OCI-LY3 (cell line): ENCODE data around the gene CDK5RAP3.

Experiments
- H2AFZ ChIP-seq: fragments of 200-600, 300-600 bp; shearing (Covaris generic); 2 replicates; pipeline ENCODE4 v1.6.0; 2014; ENCODE audit warnings: antibody characterized with exemption, low read depth, low read length
- H3K27ac ChIP-seq: fragments of 200-600, 300-600 bp; sonication (generic); 2 replicates; pipeline ENCODE4 v1.5.1; 2014; ENCODE audit warnings: mild to moderate bottlenecking, low read length, moderate library complexity, mixed read lengths
- H3K27me3 ChIP-seq: fragments of 200-600, 300-600 bp; sonication (generic); 2 replicates; pipeline ENCODE4 v1.6.1; 2014; ENCODE audit warnings: low read depth, low read length, mixed read lengths
- H3K36me3 ChIP-seq: fragments of 200-600, 300-600 bp; sonication (generic); replicated peaks from 2 replicates; pipeline ENCODE3; 2014; ENCODE audit warnings: low read depth, low read length, mixed read lengths
- H3K4me1 ChIP-seq: fragments of 300-600, 200-600 bp; sonication (generic); 2 replicates; pipeline ENCODE4 v1.6.1; 2014; ENCODE audit warnings: low read length, mixed read lengths
- H3K4me2 ChIP-seq: fragments of 200-600, 300-600 bp; sonication (generic); 2 replicates; pipeline ENCODE4 v1.6.1; 2014; ENCODE audit warnings: low read length, mixed read lengths
- H3K4me3 ChIP-seq: fragments of 300-600, 200-600 bp; sonication (generic); 2 replicates; pipeline ENCODE4 v1.5.1; 2014; ENCODE audit warnings: antibody characterized with exemption, mild to moderate bottlenecking, low read length, moderate library complexity
- H3K79me2 ChIP-seq: fragments of 300-600, 200-600 bp; shearing (Covaris generic); 2 replicates; pipeline ENCODE4 v1.6.1; 2014; ENCODE audit warnings: mild to moderate bottlenecking, low read length, mixed read lengths
- H3K9ac ChIP-seq: fragments of 300-600, 200-600 bp; shearing (Covaris generic); 2 replicates; pipeline ENCODE4 v1.6.0; 2014; ENCODE audit warnings: mild to moderate bottlenecking, low read length, moderate library complexity
- H3K9me3 ChIP-seq: fragments of 200-600, 300-600 bp; shearing (Covaris generic); 2 replicates; pipeline ENCODE4 v1.6.1; 2014; ENCODE audit warnings: low read length, mixed read lengths; ENCODE audit not compliant: insufficient read depth
- H4K20me1 ChIP-seq: fragments of 200-600, 300-600 bp; sonication (generic); 2 replicates; pipeline ENCODE4 v1.6.1; 2016; ENCODE audit warnings: low read length, mixed read lengths; ENCODE audit not compliant: insufficient read depth
- EZH2phosphoT487 ChIP-seq: fragments of 200-600 bp; shearing (Covaris generic); IDR thresholded peaks from 2 replicates; pipeline ENCODE4 v1.6.1; 2018; ENCODE audit warnings: antibody characterized with exemption, mixed run types, low read depth
- TF ChIP-seq, protein P1 (sequence below): fragments of 200-600, 300-600 bp; sonication (generic); IDR thresholded peaks from 2 replicates; pipeline ENCODE4 v1.5.1; 2014; ENCODE audit warnings: antibody characterized with exemption, low read length, low read depth

The CDK5RAP3 gene

DNA sequence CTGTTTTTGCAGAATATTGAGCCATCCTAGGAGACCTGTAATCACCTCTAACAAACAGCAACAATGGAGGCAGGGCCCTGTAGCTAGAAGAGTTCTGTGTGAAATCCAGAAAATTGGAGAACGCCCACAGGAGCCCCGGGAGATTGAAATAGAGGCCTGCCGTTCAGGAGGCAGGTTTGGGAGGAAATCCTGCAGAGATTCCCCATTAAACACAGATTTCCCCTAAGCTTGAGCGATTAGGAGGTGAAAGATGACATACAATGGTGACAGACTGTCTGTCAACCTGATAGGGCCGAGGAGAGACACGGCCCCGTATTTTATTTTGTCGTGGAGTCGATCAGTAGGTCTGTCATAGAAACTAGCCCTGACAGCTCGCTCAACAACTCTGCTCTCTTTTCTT lies 18.2 kb downstream of the CDK5RAP3 start:
- H2AFZ ChIP-seq, result no peak overlapping the region
- H4K20me1 ChIP-seq, result no peaks in the 10 kb centered on the region
- no peak overlapping the region for H3K4me2 ChIP-seq
- no peak overlapping the region for H3K9ac ChIP-seq
- no peaks in the 10 kb centered on the region for H3K36me3 ChIP-seq
- no peak overlapping the region for H3K4me3 ChIP-seq
- H3K27me3 ChIP-seq, result no peaks in the 10 kb centered on the region
- no peaks in the 10 kb centered on the region for H3K9me3 ChIP-seq
- no peaks in the 10 kb centered on the region for H3K79me2 ChIP-seq
- no peak overlapping the region for H3K27ac ChIP-seq
- H3K4me1 ChIP-seq, result no peaks in the 10 kb centered on the region
- TF ChIP-seq, protein P1, sequence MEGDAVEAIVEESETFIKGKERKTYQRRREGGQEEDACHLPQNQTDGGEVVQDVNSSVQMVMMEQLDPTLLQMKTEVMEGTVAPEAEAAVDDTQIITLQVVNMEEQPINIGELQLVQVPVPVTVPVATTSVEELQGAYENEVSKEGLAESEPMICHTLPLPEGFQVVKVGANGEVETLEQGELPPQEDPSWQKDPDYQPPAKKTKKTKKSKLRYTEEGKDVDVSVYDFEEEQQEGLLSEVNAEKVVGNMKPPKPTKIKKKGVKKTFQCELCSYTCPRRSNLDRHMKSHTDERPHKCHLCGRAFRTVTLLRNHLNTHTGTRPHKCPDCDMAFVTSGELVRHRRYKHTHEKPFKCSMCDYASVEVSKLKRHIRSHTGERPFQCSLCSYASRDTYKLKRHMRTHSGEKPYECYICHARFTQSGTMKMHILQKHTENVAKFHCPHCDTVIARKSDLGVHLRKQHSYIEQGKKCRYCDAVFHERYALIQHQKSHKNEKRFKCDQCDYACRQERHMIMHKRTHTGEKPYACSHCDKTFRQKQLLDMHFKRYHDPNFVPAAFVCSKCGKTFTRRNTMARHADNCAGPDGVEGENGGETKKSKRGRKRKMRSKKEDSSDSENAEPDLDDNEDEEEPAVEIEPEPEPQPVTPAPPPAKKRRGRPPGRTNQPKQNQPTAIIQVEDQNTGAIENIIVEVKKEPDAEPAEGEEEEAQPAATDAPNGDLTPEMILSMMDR, result no peak
- TF ChIP-seq EZH2phosphoT487, result no peak

DNA sequence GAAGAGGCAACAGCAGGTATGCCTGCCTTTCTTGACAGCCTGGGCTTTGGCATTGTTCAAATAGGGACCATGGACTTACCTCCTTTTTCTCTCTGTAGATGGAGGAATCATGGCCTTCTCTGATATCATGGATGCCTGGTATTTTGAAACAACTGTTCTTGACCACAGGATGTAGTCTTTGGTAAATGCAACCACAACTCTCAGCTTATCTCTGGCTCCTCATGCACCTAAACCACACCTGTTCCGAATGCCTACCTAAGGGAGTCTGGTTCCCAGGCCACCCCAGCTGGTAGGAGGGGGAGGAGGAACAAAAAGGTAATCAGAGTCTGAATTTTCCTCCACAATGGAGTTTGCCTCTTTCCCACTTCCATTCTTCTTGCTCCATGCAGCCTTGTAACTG lies 18.8 kb downstream of the CDK5RAP3 start:
- Histone ChIP-seq H3K36me3 (no peaks in the 10 kb centered on the region), H3K27ac (no peak overlapping the region), H2AFZ (no peak overlapping the region), H3K9me3 (no peaks in the 10 kb centered on the region), H3K4me1 (no peaks in the 10 kb centered on the region), H3K27me3 (no peaks in the 10 kb centered on the region), H4K20me1 (no peaks in the 10 kb centered on the region), H3K4me3 (no peak overlapping the region), H3K79me2 (no peaks in the 10 kb centered on the region), H3K9ac (no peak overlapping the region), H3K4me2 (no peak overlapping the region)
- TF ChIP-seq, protein P1, result no peak
- TF ChIP-seq EZH2phosphoT487, result no peak

DNA sequence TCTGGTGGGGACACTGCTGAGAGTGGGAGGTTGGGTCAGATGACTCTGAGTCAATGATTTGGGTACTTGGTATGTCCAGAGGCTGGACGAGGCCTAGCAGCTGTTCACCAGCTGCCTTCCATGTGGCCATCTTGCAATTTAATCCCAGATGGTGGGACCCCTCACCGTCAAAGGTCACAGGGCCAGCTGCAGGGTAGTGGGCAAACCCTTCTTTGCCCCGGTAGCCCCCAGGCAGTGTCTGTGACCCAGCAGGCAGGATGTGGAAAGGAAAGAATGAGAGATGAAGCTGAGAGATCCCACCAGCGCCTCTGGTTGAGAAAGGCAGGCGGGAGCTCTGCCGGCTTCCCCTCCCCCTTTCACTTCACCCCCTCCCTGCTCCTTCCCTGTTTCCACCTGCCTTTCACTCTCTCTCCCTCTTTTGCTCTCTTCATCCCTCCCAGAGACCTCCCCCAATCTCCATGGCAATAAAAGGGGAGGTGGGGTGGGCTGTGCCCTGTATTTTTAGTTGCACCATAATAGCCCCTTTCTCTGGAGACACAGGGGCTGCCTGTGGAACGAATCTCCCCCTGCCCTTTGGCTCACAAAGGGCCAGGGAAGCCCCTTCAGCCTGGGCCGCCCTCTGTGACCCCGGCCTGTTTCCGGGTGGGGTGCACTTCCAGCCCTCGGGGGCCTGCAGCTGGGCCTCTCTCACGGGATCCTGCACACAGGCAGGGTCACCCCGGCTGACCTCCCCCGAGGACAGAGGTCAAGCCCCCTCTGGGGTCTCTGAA lies 20.2 kb downstream of the CDK5RAP3 start:
- Histone ChIP-seq H3K79me2 (no peaks in the 10 kb centered on the region), H3K27me3 (no peaks in the 10 kb centered on the region), H4K20me1 (no peaks in the 10 kb centered on the region), H3K9ac (no peak overlapping the region), H3K4me3 (no peak overlapping the region), H3K27ac (no peak overlapping the region), H3K4me1 (no peaks in the 10 kb centered on the region), H3K36me3 (no peaks in the 10 kb centered on the region), H2AFZ (no peak overlapping the region), H3K9me3 (no peaks in the 10 kb centered on the region), H3K4me2 (no peak overlapping the region)
- no peak for TF ChIP-seq EZH2phosphoT487
- TF ChIP-seq, protein P1, result no peak

DNA sequence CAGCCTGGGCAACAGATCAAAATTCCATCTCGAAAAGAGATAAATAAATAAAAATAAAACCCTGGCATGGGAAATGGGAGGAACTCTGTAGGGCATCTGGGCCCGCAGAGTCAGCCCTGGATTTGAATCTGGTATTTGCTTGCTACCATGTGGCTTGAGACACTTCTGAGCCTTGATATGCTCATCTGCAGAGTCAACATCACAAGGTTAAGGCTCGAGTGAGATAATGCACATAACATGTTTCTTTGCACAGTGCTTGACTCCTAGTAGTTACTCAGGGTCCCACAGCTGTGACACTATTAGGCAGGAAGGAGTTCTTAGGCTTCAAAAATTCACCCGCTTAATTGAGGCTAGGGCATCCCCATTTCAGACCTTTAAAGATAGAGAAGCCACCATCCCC lies 21.3 kb downstream of the CDK5RAP3 start:
- H3K27me3 ChIP-seq, result no peaks in the 10 kb centered on the region
- H3K4me3 ChIP-seq, result no peak overlapping the region
- no peaks in the 10 kb centered on the region for H3K36me3 ChIP-seq
- H3K9me3 ChIP-seq, result no peaks in the 10 kb centered on the region
- no peaks in the 10 kb centered on the region for H4K20me1 ChIP-seq
- H2AFZ ChIP-seq, result no peak overlapping the region
- no peak overlapping the region for H3K4me2 ChIP-seq
- no peaks in the 10 kb centered on the region for H3K4me1 ChIP-seq
- H3K9ac ChIP-seq, result no peak overlapping the region
- H3K27ac ChIP-seq, result no peak overlapping the region
- TF ChIP-seq, protein P1, result no peak
- no peak for TF ChIP-seq EZH2phosphoT487
- no peaks in the 10 kb centered on the region for H3K79me2 ChIP-seq
